A549 treated with ZK216348 at 1 μM for 4 hours (cell line): ENCODE data around the gene SCN10A. TPM values are rescaled to one million over a fixed set of nuclear protein-coding genes. Genes with fewer than 3 reads are reported as not detected.

Source experiments
- total RNA-seq: library from RNA; stranded (reverse); fragments of 200-300 nt; extraction: Qiagen RNA extraction; gene quantifications from 5 replicates; pipeline ENCODE4 v1.2.3, GENCODE V29; 2022; ENCODE audit warnings: low read depth

SCN10A gene
- not detected in 5 replicates for total RNA-seq

GRCh38 chr3:38816026-38816425 is at the start of gene SCN10A:
Gene SCN10A (minus strand): TSS chr3:38816217. CDS start chr3:38794010, 22,207 bp downstream.

GRCh38 chr3:38649500-38650247 is 166.3 kb downstream of the SCN10A start, which contains the start of gene SCN5A:
Gene SCN5A (minus strand): TSS chr3:38649687. CDS start chr3:38633307, 16,380 bp downstream.

Other genes with a start within 250 kb of the SCN10A start
- gene SCN5A, start 166.5 kb downstream of the SCN10A start, total RNA-seq: 0.54 to 1.9 TPM (median 0.88 TPM) in 5 replicates
- gene SCN11A, start 235.7 kb upstream of the SCN10A start, total RNA-seq: 0.02 TPM in 2 of 5 replicates, not detected in the others
- gene WDR48, start 235.8 kb upstream of the SCN10A start, total RNA-seq: 16.0 to 24.9 TPM (median 24.2 TPM) in 5 replicates